ENCODE results near the gene RNF149.

DNA sequence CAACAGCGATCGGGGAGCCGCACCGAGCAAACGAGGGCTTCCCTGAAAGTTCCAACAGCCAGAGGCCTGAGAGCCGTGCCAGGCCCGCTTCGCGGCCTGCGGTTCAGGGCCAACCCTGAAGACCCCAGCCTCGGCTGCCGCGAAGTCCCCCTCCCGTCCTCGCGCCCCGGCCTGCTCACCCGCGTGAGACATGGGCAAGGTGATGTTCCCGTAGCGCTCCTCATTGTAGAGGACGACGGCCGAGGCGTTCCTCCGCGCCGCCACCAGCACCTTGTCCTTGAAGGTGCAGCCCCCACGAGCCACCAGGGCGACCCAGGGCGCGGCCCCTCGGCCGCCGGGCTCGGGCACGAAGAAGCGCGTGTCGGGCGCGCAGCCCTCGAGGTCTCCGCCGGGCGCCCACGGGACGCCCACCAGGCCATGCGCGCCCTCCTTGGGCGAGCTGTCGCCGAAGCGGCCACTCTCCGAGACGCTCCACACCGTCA lies 510 bp downstream of the RNF149 start:
- TF ChIP-seq EP300 (IDR thresholded peaks at IDR 0.05): no peak
- TF ChIP-seq, protein P1, sequence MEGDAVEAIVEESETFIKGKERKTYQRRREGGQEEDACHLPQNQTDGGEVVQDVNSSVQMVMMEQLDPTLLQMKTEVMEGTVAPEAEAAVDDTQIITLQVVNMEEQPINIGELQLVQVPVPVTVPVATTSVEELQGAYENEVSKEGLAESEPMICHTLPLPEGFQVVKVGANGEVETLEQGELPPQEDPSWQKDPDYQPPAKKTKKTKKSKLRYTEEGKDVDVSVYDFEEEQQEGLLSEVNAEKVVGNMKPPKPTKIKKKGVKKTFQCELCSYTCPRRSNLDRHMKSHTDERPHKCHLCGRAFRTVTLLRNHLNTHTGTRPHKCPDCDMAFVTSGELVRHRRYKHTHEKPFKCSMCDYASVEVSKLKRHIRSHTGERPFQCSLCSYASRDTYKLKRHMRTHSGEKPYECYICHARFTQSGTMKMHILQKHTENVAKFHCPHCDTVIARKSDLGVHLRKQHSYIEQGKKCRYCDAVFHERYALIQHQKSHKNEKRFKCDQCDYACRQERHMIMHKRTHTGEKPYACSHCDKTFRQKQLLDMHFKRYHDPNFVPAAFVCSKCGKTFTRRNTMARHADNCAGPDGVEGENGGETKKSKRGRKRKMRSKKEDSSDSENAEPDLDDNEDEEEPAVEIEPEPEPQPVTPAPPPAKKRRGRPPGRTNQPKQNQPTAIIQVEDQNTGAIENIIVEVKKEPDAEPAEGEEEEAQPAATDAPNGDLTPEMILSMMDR (IDR thresholded peaks at IDR 0.05): no peak
